Upper lobe of right lung (tissue), 1 donor: ENCODE data around the gene JAZF1. TPM values are rescaled to one million over a fixed set of nuclear protein-coding genes. Genes with fewer than 3 reads are reported as not detected.

Experiments
- ATAC-seq: fragments of 200-7000 bp; cut with Tn5 transposase; one replicate; pipeline ENCODE4 v1.9.1; 2020; ENCODE audit warnings: mild to moderate bottlenecking, moderate library complexity
- DNase-seq: peaks from one replicate; pipeline ENCODE4 v3.0.0-alpha.2; 2020
- H3K27ac ChIP-seq: fragments of 200-600 bp; one replicate; pipeline ENCODE4 v1.8.0; 2022
- H3K27me3 ChIP-seq: fragments of 200-600 bp; one replicate; pipeline ENCODE4 v1.8.0; 2022; ENCODE audit warnings: mild to moderate bottlenecking
- H3K36me3 ChIP-seq: fragments of 200-600 bp; one replicate; pipeline ENCODE4 v1.8.0; 2022
- H3K4me1 ChIP-seq: fragments of 200-600 bp; one replicate; pipeline ENCODE4 v1.8.0; 2022
- H3K4me3 ChIP-seq: fragments of 200-600 bp; one replicate; pipeline ENCODE4 v1.8.0; 2022; ENCODE audit warnings: mild to moderate bottlenecking
- H3K9me3 ChIP-seq: fragments of 200-600 bp; one replicate; pipeline ENCODE4 v1.8.0; 2022
- intact Hi-C: fragments of 100-400 bp; cut with DNase I; formaldehyde crosslinking; loops from one replicate; pipeline ENCODE4 v1.11.0; 2022
- total RNA-seq: library from RNA; stranded (reverse); fragmentation: NEBNext Ultra II Directional; extraction: Animal tissue kit (Norgen Biotek cat#: 25700); gene quantifications from one replicate; pipeline ENCODE4 v1.2.1, GENCODE V29; 2021
- TF ChIP-seq, protein P1 (sequence below): fragments of 200-600 bp; IDR thresholded peaks from one replicate; pipeline ENCODE4 v1.8.0; 2022; ENCODE audit warnings: antibody characterized with exemption
- donor health status: DM: no; HTN: yes; CAD: no; lungs with severe emphysema.

JAZF1 gene
- total RNA-seq, 1 donor from 2014 or later, result 20.6 TPM

GRCh38 chr7:27870595-27870994, 310.0 kb downstream of the JAZF1 start:
- no peaks in the 10 kb centered on the region for H3K36me3 ChIP-seq
- DNase-seq (no peak), ATAC-seq (no peak)
- no peak overlapping the region for H3K27ac ChIP-seq
- TF ChIP-seq, protein P1, sequence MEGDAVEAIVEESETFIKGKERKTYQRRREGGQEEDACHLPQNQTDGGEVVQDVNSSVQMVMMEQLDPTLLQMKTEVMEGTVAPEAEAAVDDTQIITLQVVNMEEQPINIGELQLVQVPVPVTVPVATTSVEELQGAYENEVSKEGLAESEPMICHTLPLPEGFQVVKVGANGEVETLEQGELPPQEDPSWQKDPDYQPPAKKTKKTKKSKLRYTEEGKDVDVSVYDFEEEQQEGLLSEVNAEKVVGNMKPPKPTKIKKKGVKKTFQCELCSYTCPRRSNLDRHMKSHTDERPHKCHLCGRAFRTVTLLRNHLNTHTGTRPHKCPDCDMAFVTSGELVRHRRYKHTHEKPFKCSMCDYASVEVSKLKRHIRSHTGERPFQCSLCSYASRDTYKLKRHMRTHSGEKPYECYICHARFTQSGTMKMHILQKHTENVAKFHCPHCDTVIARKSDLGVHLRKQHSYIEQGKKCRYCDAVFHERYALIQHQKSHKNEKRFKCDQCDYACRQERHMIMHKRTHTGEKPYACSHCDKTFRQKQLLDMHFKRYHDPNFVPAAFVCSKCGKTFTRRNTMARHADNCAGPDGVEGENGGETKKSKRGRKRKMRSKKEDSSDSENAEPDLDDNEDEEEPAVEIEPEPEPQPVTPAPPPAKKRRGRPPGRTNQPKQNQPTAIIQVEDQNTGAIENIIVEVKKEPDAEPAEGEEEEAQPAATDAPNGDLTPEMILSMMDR, result no peak
- no peaks in the 10 kb centered on the region for H3K9me3 ChIP-seq
- peaks cover 10% of the 10 kb centered on the region for H3K4me1 ChIP-seq
- intact Hi-C loops, result no loop called here
- no peak overlapping the region for H3K4me3 ChIP-seq
- H3K27me3 ChIP-seq, result no peaks in the 10 kb centered on the region

DNA sequence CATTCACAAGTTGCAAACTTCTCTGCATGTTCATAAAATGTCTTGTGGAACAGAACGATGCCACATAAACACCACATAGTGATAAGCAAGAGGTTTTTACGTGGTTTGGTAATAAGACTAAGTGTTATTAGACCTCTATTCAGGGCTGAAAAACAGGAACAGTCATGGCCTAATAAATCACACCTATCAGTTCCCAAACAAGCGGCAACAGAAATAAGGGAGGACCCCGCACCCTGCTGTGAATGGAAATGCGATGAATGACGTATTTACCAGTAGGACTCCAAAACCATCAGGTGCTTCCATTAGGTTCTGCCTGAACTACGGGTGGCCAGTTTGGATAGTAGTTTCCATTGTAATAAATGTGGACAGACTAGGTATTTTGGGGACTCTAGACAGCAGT, 311.5 kb downstream of the JAZF1 start:
- H3K36me3 ChIP-seq, result no peaks in the 10 kb centered on the region
- H3K27ac ChIP-seq, result no peak overlapping the region
- intact Hi-C loops, result no loop called here
- no peaks in the 10 kb centered on the region for H3K9me3 ChIP-seq
- peaks cover 1% of the 10 kb centered on the region for H3K4me1 ChIP-seq
- no peaks in the 10 kb centered on the region for H3K27me3 ChIP-seq
- TF ChIP-seq, protein P1, result no peak
- no peak overlapping the region for H3K4me3 ChIP-seq
- DNase-seq, result no peak
- ATAC-seq, result no peak

DNA sequence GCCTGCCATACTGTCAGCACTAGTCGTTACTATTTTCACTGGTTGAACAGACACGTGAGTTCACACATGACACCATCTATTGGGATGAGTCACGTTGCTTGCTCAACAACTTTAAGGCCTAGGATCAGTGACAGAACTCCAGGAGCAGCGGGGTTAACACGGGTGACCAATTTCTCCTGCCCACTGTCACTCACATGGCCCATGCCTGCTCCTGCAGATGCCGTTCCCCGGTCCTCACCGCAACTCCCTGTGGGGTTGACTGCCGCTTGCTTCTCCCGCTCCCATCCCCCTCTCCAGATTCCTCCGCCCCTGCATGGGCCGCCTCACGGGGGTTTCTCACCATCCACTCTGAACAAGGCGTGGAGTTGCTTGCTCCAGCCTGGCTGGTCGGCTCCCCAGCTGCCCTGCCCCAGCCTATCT, 312.5 kb downstream of the JAZF1 start:
- ATAC-seq (no peak), DNase-seq (no peak)
- Histone ChIP-seq H3K4me1 (no peaks in the 10 kb centered on the region), H3K27ac (no peak overlapping the region), H3K9me3 (no peaks in the 10 kb centered on the region), H3K36me3 (no peaks in the 10 kb centered on the region), H3K4me3 (no peak overlapping the region), H3K27me3 (no peaks in the 10 kb centered on the region)
- intact Hi-C loops, result no loop called here
- TF ChIP-seq, protein P1, result no peak

- no peaks in the 10 kb centered on the region for H3K36me3 ChIP-seq
- no peak overlapping the region for H3K4me3 ChIP-seq
- no peaks in the 10 kb centered on the region for H3K27me3 ChIP-seq
- H3K4me1 ChIP-seq, result no peaks in the 10 kb centered on the region
- no peaks in the 10 kb centered on the region for H3K9me3 ChIP-seq
- H3K27ac ChIP-seq, result no peak overlapping the region
- DNase-seq, result no peak
- no peak for ATAC-seq
- intact Hi-C loops, result no loop called here
- TF ChIP-seq, protein P1, result no peak
Observed at GRCh38 chr7:27866828-27867672, 313.5 kb downstream of the JAZF1 start.

DNA sequence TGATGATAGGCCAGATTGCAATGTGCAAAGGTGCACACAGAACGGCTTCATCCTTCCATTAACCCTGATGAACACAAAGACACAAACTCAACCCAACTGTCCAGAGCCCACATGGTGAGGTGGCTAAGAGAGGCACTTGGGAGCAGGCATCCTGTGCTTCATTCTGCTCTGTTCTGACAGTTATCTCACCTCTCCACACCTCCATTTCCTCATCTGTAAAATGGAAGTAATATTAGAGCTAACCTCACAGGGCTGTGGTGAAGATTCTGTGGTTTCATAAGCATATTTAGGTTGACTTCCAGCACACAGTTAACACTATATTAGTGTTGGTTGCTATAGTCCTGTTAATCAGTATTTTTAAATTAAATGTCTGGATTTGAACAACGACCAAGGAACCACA, 314.3 kb downstream of the JAZF1 start:
- Histone ChIP-seq H3K27ac (no peak overlapping the region), H3K4me1 (no peaks in the 10 kb centered on the region), H3K4me3 (no peak overlapping the region), H3K27me3 (no peaks in the 10 kb centered on the region), H3K9me3 (no peaks in the 10 kb centered on the region), H3K36me3 (no peaks in the 10 kb centered on the region)
- no peak for ATAC-seq
- no peak for DNase-seq
- intact Hi-C loops, result no loop called here
- TF ChIP-seq, protein P1, result no peak
